Testis (tissue), 3 donors: ENCODE measurements around the gene EDC3. TPM values are rescaled to one million over a fixed set of nuclear protein-coding genes. Genes with fewer than 3 reads are reported as not detected.
A peak's percentile ranks its signal among the peaks of the same experiment; 100 is the strongest.

Source experiments
- DNase-seq: peaks from one replicate; pipeline ENCODE4 v3.0.0-alpha.2; 2019
- H3K27ac ChIP-seq, 2 donors: fragments of 200-600 bp; sonication (generic); one replicate each; pipeline ENCODE4 v1.5.1; 2019
- H3K27me3 ChIP-seq: fragments of 200-600 bp; sonication (generic); one replicate; pipeline ENCODE4 v1.5.1; 2019
- H3K36me3 ChIP-seq: fragments of 200-600 bp; sonication (generic); one replicate; pipeline ENCODE4 v1.5.1; 2017; ENCODE audit warnings: low read depth; ENCODE audit errors: missing control alignments
- H3K4me1 ChIP-seq: fragments of 200-600 bp; sonication (generic); one replicate; pipeline ENCODE4 v1.5.1; 2019
- H3K4me3 ChIP-seq, 2 donors: fragments of 200-600 bp; sonication (generic); one replicate each; pipeline ENCODE4 v1.5.1; 2017 to 2019
- H3K9me3 ChIP-seq: fragments of 200-600 bp; sonication (generic); one replicate; pipeline ENCODE4 v1.5.1; 2017
- POLR2A ChIP-seq: fragments of 450-650 bp; IDR thresholded peaks from one replicate; pipeline ENCODE4 v1.6.1; 2017; ENCODE audit warnings: antibody characterized with exemption, mild to moderate bottlenecking, moderate library complexity
- WGBS, 2 donors: methylation state at CpG; one replicate each; pipeline ENCODE4 v1.1.5; 2018; 5-methylcytosine and 5-hydroxymethylcytosine counted together
- intact Hi-C: fragments of 100-400 bp; cut with DNase I; formaldehyde crosslinking; loops from one replicate; pipeline ENCODE4 v1.15.1; 2023; ENCODE audit warnings: low total_unique reads
- polyA plus RNA-seq: library from polyadenylated mRNA; stranded (reverse); fragments of 350-450 nt; fragmentation: Illumina TruSeq; extraction: RNeasy Lipid Tissue Mini Kit (QIAGEN cat#74804); gene quantifications from one replicate; pipeline ENCODE4 v1.2.3, GENCODE V29; 2014; ENCODE audit warnings: low read depth, low replicate concordance; ENCODE audit not compliant: insufficient read depth
- total RNA-seq, 2 donors: library from RNA; depleted of rRNA; stranded (reverse); fragments of >200 nt; gene quantifications; one replicate each; pipeline ENCODE4 v1.2.3, GENCODE V29; 2016
- TF ChIP-seq, protein P1 (sequence below), 3 experiments: fragments of 450-650 bp in 2 of 3; fragments of 200-600 bp in 1 of 3; sonication (generic) in 1 of 3; IDR thresholded peaks; one replicate each; pipeline ENCODE4 v1.5.1; 2016 to 2019; ENCODE audit warnings: antibody characterized with exemption in 3 of 3, mild to moderate bottlenecking in 2 of 3, moderate library complexity in 1 of 3

EDC3 gene
- total and polyA plus RNA-seq, 3 donors from 2014 or later: 53.8 to 96.0 (median 56.5) TPM

DNA sequence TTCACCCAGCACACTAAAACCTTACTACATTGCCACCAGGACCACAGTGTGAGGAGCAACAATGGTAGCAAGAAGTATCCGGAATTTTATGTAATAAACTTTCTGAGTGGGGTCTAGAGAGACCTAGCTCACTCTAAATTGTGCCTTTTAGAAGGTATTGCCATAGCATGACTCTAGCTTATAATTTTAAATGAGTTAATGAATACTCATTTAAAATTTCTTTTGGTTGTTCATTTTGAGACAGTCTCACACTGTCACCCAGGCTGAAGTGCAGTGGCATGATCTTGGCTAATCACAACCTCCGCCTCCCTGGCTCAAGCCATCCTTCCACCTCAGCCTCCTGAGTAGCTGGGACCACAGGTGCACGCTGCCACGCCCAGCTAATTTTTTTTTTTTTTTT is 26.2 kb downstream of the EDC3 start:
- intact Hi-C loops: no loop called here
- no peak overlapping the region for H3K4me3 ChIP-seq
- no peaks in the 10 kb centered on the region for H3K9me3 ChIP-seq
- H3K36me3 ChIP-seq: no peaks in the 10 kb centered on the region
- H3K27me3 ChIP-seq: no peaks in the 10 kb centered on the region
- no peaks in the 10 kb centered on the region for H3K4me1 ChIP-seq
- 93 to 95% methylated on average over 4 of the region's 4 CpGs for WGBS, 2 donors
- TF ChIP-seq, protein P1, sequence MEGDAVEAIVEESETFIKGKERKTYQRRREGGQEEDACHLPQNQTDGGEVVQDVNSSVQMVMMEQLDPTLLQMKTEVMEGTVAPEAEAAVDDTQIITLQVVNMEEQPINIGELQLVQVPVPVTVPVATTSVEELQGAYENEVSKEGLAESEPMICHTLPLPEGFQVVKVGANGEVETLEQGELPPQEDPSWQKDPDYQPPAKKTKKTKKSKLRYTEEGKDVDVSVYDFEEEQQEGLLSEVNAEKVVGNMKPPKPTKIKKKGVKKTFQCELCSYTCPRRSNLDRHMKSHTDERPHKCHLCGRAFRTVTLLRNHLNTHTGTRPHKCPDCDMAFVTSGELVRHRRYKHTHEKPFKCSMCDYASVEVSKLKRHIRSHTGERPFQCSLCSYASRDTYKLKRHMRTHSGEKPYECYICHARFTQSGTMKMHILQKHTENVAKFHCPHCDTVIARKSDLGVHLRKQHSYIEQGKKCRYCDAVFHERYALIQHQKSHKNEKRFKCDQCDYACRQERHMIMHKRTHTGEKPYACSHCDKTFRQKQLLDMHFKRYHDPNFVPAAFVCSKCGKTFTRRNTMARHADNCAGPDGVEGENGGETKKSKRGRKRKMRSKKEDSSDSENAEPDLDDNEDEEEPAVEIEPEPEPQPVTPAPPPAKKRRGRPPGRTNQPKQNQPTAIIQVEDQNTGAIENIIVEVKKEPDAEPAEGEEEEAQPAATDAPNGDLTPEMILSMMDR (IDR thresholded peaks at IDR 0.05): no peak
- no peak for TF ChIP-seq POLR2A
- no peak overlapping the region for H3K27ac ChIP-seq
- DNase-seq: no peak

DNA sequence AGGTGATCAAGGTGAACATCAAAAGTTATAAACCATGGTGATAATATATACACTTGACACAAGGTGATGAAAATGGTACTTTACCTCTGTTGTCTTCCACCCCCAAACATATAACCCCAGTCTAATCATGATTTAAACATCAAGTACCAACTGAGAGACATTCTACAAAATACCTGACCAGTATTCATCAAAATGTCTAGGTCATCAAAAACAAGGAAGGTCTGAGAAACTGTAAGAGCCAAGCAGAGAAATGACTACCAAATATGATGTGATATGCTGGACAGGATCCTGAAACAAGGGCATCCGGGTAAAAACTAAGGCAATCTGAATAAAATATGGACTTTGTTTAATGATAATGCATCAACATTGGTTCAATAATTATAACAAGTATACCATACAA is 27.8 kb downstream of the EDC3 start:
- Histone ChIP-seq H3K27ac (no peak overlapping the region), H3K4me1 (peaks cover 9% of the 10 kb centered on the region), H3K4me3 (no peak overlapping the region), H3K27me3 (no peaks in the 10 kb centered on the region), H3K9me3 (no peaks in the 10 kb centered on the region), H3K36me3 (no peaks in the 10 kb centered on the region)
- TF ChIP-seq POLR2A: no peak
- TF ChIP-seq, protein P1 (IDR thresholded peaks at IDR 0.05): no peak
- no peak for DNase-seq
- WGBS, 2 donors: 86 to 100% methylated on average over 1 of the region's 1 CpG
- intact Hi-C loops: no loop called here

GRCh38 chr15:74664670-74665069 is 31.2 kb downstream of the EDC3 start:
- H3K36me3 ChIP-seq: no peaks in the 10 kb centered on the region
- no peak for DNase-seq
- H3K9me3 ChIP-seq: no peaks in the 10 kb centered on the region
- TF ChIP-seq, protein P1 (IDR thresholded peaks at IDR 0.05): no peak
- TF ChIP-seq POLR2A: no peak
- no peaks in the 10 kb centered on the region for H3K27me3 ChIP-seq
- H3K4me3 ChIP-seq: no peak overlapping the region
- intact Hi-C loops: no loop called here
- H3K4me1 ChIP-seq: peaks cover 9% of the 10 kb centered on the region
- WGBS, 2 donors: 80 to 87% methylated on average over 2 of the region's 2 CpGs
- peak overlapping the region in 1 of 2 donors; percentile 7 for H3K27ac ChIP-seq

DNA sequence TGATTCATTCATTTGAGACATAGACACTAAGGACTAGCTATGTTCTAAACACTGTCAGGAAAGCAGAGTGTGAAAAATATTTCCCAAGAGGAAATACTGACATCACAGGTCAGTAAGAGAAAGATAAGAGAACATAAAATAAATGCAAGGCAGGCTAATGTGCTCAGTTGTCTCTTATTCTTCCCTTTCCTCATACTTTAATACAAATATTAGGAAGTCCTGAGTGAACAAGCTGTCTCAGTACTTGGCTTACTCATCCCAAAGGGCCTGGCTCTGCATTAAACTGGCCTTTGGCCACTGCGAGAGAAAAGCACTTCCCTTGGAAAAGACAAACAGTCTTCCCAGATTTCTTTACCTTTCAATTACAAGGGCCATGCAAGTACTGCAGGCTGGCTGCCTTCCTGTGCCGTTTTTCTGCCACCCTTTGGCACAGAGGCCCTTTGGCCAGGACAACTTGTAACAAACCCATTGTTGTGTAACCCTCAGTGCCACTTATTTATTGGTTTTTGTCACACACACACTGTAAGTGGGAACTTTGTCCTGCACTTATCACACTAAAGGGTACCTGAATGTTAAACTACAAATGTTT is 31.7 kb downstream of the EDC3 start:
- Histone ChIP-seq H3K4me3 (no peak overlapping the region), H3K27me3 (no peaks in the 10 kb centered on the region), H3K4me1 (peaks cover 9% of the 10 kb centered on the region), H3K9me3 (no peaks in the 10 kb centered on the region), H3K27ac (peak overlapping the region in 1 of 2 donors; percentile 7), H3K36me3 (no peaks in the 10 kb centered on the region)
- TF ChIP-seq POLR2A: no peak
- TF ChIP-seq, protein P1 (IDR thresholded peaks at IDR 0.05): no peak
- DNase-seq: no peak
- WGBS, 2 donors: 19 to 38% methylated on average over 2 of the region's 2 CpGs
- intact Hi-C loops: no loop called here
